Rectal smooth muscle tissue (tissue), 1 donor: Measurements from ENCODE around the gene GPAT2.
"Not testable (repeated sequence)": the region's sequence is repeated elsewhere in the genome, so short reads cannot be mapped to it uniquely, and the experiment has no call there.

Experiments used
- H3K27ac ChIP-seq: one replicate; pipeline ENCODE4 v1.7.0; 2013; ENCODE audit warnings: low read depth, low read length, inconsistent platforms
- H3K27me3 ChIP-seq: one replicate; pipeline ENCODE4 v1.7.0; 2013; ENCODE audit warnings: low read length; ENCODE audit not compliant: control insufficient read depth, insufficient read depth
- H3K36me3 ChIP-seq: one replicate; pipeline ENCODE4 v1.7.0; 2013; ENCODE audit warnings: low read length; ENCODE audit not compliant: control insufficient read depth, insufficient read depth
- H3K4me1 ChIP-seq: one replicate; pipeline ENCODE4 v1.7.0; 2013; ENCODE audit warnings: low read length; ENCODE audit not compliant: control insufficient read depth, insufficient read depth
- H3K4me3 ChIP-seq: one replicate; pipeline ENCODE4 v1.7.0; 2013; ENCODE audit warnings: low read length
- H3K9ac ChIP-seq: one replicate; pipeline ENCODE4 v1.7.0; 2013; ENCODE audit warnings: low read length

GPAT2 gene

DNA sequence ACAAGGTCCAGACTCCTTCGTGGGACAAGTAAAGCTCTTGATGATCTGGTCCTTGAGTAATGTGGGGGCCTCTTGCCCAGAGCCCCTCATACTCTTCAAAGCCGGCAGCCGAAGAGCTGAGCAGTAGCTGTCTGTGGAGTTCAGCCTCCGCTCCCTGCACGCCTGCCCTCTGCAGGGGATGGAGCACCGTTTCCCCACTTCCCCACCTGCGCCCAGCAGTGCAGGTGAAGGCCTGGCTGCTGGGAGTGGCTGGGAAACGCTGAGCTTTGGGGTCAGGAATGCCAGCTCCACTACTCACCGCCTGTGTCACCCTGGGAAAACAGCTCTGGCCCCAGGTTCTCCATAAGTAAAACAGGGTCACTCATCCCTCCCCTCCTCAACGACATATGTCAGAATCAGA is 24.9 kb downstream of the GPAT2 start:
- not testable (repeated sequence) for H3K36me3 ChIP-seq, H3K9ac ChIP-seq, H3K27me3 ChIP-seq, H3K27ac ChIP-seq, H3K4me1 ChIP-seq
- H3K4me3 ChIP-seq = peak overlapping the region; percentile 56

- not testable (repeated sequence) for H3K4me1 ChIP-seq
These were observed 26.7 kb downstream of the GPAT2 start for GRCh38 chr2:96008051-96008450.

GRCh38 chr2:96006248-96006647 is 28.5 kb downstream of the GPAT2 start:
- not testable (repeated sequence) for H3K36me3 ChIP-seq, H3K4me1 ChIP-seq, H3K27ac ChIP-seq

More at GRCh38 chr2:96008051-96008450, 26.7 kb downstream of the GPAT2 start:
- H3K36me3 ChIP-seq, H3K9ac ChIP-seq, H3K27ac ChIP-seq, H3K27me3 ChIP-seq, H3K4me3 ChIP-seq: not testable (repeated sequence)

GRCh38 chr2:95992520-95993272 is 42.0 kb downstream of the GPAT2 start:
- Histone ChIP-seq H3K4me3 (peak overlapping the region; percentile 74), H3K27ac (peak overlapping the region; percentile 87), H3K9ac (peak overlapping the region; percentile 49)
- not testable (repeated sequence) for H3K4me1 ChIP-seq, H3K27me3 ChIP-seq, H3K36me3 ChIP-seq

More at GRCh38 chr2:96006248-96006647, 28.5 kb downstream of the GPAT2 start:
- not testable (repeated sequence) for H3K27me3 ChIP-seq, H3K9ac ChIP-seq, H3K4me3 ChIP-seq

DNA sequence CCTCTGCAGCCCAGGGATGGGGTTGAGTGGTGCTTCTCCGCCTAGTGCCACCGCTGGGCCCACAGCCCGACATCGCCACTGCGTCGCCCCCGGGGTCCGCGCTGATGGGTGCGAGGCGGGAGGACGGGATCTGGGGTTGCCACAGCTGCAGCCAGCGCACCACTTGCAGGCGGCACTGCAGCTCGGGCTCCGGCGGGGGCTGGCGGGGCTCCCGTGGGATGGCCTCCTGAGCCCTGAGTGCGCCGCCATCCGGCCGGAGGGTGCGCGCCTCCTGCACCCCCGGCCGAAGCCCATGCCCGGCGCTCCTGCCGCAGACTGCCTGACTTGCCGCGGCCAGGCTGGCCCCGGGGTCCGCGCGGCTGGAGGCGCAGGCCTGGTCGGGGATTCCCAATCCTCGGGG is 42.6 kb downstream of the GPAT2 start:
- H3K27me3 ChIP-seq, H3K4me1 ChIP-seq, H3K9ac ChIP-seq, H3K36me3 ChIP-seq: not testable (repeated sequence)
- Histone ChIP-seq H3K4me3 (peak overlapping the region; percentile 74), H3K27ac (peak overlapping the region; percentile 87)

- H3K36me3 ChIP-seq, H3K4me1 ChIP-seq, H3K27me3 ChIP-seq: not testable (repeated sequence)
- H3K27ac ChIP-seq = peak within 1 kb of the TSS; percentile 87
- H3K4me3 ChIP-seq = peak within 1 kb of the TSS; percentile 92
- H3K9ac ChIP-seq = peak within 1 kb of the TSS; percentile 86
These were observed 43.2 kb downstream of the GPAT2 start, which contains the start of gene ANKRD36C for GRCh38 chr2:95991351-95992094. TSS of gene ANKRD36C (minus strand) at chr2:95991824. CDS start at chr2:95991708, 116 bp downstream.

DNA sequence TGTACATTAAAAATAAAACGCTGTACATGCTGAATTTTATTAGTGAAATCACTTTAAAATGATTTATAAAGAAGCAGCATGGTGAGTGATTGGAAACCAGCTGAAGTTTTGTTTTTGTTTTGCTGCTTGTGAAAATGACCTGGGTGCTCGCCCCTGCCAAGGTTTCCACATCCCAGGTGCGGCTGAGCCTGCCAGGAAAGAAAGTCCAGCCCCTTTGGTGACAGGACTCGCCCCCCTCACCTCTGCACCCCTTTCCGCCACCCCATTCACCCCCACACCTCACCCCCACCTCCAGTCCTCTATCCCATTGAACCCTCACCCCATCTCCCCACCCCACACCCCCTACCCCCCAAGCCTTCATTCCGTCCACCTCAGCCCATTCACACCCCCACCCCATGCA is 43.8 kb downstream of the GPAT2 start:
- not testable (repeated sequence) for H3K36me3 ChIP-seq, H3K4me1 ChIP-seq, H3K9ac ChIP-seq, H3K27me3 ChIP-seq, H3K4me3 ChIP-seq, H3K27ac ChIP-seq
